Astrocyte (in vitro differentiated cells and primary cell): ENCODE data around the gene KY. TPM values are rescaled to one million over a fixed set of nuclear protein-coding genes. Genes with fewer than 3 reads are reported as not detected.
A peak's percentile ranks its signal among the peaks of the same experiment; 100 is the strongest.
"Not testable (repeated sequence)": the region's sequence is repeated elsewhere in the genome, so short reads cannot be mapped to it uniquely, and the experiment has no call there.

Source experiments
- DNase-seq: peaks from one replicate; pipeline ENCODE4 v3.0.0-alpha.2; 2010; ENCODE audit warnings: low read depth
- FAIRE-seq: peaks from 2 replicates; lab custom pipeline; 2011; peaks lifted over from hg19 to GRCh38; lab: Jason Lieb, UNC
- H2AFZ ChIP-seq: 2 replicates; pipeline ENCODE4 v1.6.0; 2012; ENCODE audit warnings: low read depth, low read length, inconsistent platforms
- H3K27ac ChIP-seq: 2 replicates; pipeline ENCODE4 v1.5.1; 2011; ENCODE audit warnings: low read depth, low read length, inconsistent platforms
- H3K27me3 ChIP-seq: 2 replicates; pipeline ENCODE4 v1.6.0; 2011; ENCODE audit warnings: low read length, inconsistent platforms; ENCODE audit not compliant: insufficient read depth
- H3K36me3 ChIP-seq: 2 replicates; pipeline ENCODE4 v1.5.1; 2011; ENCODE audit warnings: low read length, inconsistent platforms; ENCODE audit not compliant: insufficient read depth
- H3K4me1 ChIP-seq: 2 replicates; pipeline ENCODE4 v1.5.1; 2011; ENCODE audit warnings: low read length, inconsistent platforms; ENCODE audit not compliant: insufficient read depth
- H3K4me2 ChIP-seq: 2 replicates; pipeline ENCODE4 v1.6.0; 2012; ENCODE audit warnings: low read length, inconsistent platforms
- H3K4me3 ChIP-seq: 2 replicates; pipeline ENCODE4 v1.5.1; 2011; ENCODE audit warnings: low read depth, mild to moderate bottlenecking, low read length, inconsistent platforms; ENCODE audit not compliant: insufficient read depth
- H3K79me2 ChIP-seq: 2 replicates; pipeline ENCODE4 v1.6.0; 2012; ENCODE audit warnings: mild to moderate bottlenecking, low read length, inconsistent platforms; ENCODE audit not compliant: insufficient read depth
- H3K9ac ChIP-seq: 2 replicates; pipeline ENCODE4 v1.6.0; 2012; ENCODE audit warnings: mild to moderate bottlenecking, low read length, inconsistent platforms
- H3K9me3 ChIP-seq: 2 replicates; pipeline ENCODE4 v1.5.1; 2012; ENCODE audit warnings: low read depth, mild to moderate bottlenecking, low read length, inconsistent platforms; ENCODE audit not compliant: insufficient read depth
- H4K20me1 ChIP-seq: 2 replicates; pipeline ENCODE4 v1.6.0; 2012; ENCODE audit warnings: low read length, inconsistent platforms; ENCODE audit not compliant: insufficient read depth
- H3K27ac Mint-ChIP-seq: one replicate; pipeline ENCODE4 v1.8.0; 2021; ENCODE audit warnings: mild to moderate bottlenecking, mixed read lengths; ENCODE audit not compliant: unreplicated experiment
- H3K27me3 Mint-ChIP-seq: one replicate; pipeline ENCODE4 v1.8.0; 2021; ENCODE audit warnings: low read depth, mixed read lengths; ENCODE audit not compliant: unreplicated experiment
- H3K36me3 Mint-ChIP-seq: one replicate; pipeline ENCODE4 v1.8.0; 2021; ENCODE audit warnings: low read depth, mixed read lengths; ENCODE audit not compliant: unreplicated experiment
- H3K4me1 Mint-ChIP-seq: one replicate; pipeline ENCODE4 v1.8.0; 2021; ENCODE audit warnings: low read depth, mixed read lengths; ENCODE audit not compliant: unreplicated experiment
- H3K4me3 Mint-ChIP-seq: one replicate; pipeline ENCODE4 v1.8.0; 2021; ENCODE audit warnings: mild to moderate bottlenecking, moderate library complexity, mixed read lengths; ENCODE audit not compliant: unreplicated experiment
- H3K9me3 Mint-ChIP-seq: one replicate; pipeline ENCODE4 v1.8.0; 2021; ENCODE audit warnings: mild to moderate bottlenecking, mixed read lengths; ENCODE audit not compliant: unreplicated experiment
- EZH2 ChIP-seq: IDR thresholded peaks from 2 replicates; pipeline ENCODE4 v1.6.1; 2012; ENCODE audit warnings: mild to moderate bottlenecking, low read length, inconsistent platforms; ENCODE audit not compliant: insufficient read depth
- total RNA-seq: library from RNA; stranded (reverse); gene quantifications from 2 replicates; pipeline ENCODE4 v1.2.1, GENCODE V29; 2021
- TF ChIP-seq, protein P1 (sequence below): IDR thresholded peaks from 2 replicates; pipeline ENCODE4 v1.5.1; 2011; ENCODE audit warnings: low read depth, mild to moderate bottlenecking, inconsistent platforms, low read length, moderate library complexity; ENCODE audit not compliant: insufficient read depth

The KY gene
- total RNA-seq, 1 donor from 2014 or later, result 0.11 TPM

- no peak for DNase-seq
- H3K4me3 Mint-ChIP-seq, result no peak overlapping the region
- Histone ChIP-seq H3K4me1 (peaks cover 8% of the 10 kb centered on the region), H3K4me3 (no peak overlapping the region), H3K9me3 (no peaks in the 10 kb centered on the region), H3K27me3 (no peaks in the 10 kb centered on the region), H3K36me3 (no peaks in the 10 kb centered on the region), H2AFZ (no peak overlapping the region), H3K9ac (no peak overlapping the region), H3K79me2 (no peaks in the 10 kb centered on the region), H4K20me1 (no peaks in the 10 kb centered on the region), H3K4me2 (no peak overlapping the region), H3K27ac (no peak overlapping the region)
- no peak overlapping the region for H3K27ac Mint-ChIP-seq
- H3K27me3 Mint-ChIP-seq, result peaks cover 17% of the 10 kb centered on the region
- H3K36me3 Mint-ChIP-seq, result peaks cover 7% of the 10 kb centered on the region
- FAIRE-seq, result no peak
- no peak for TF ChIP-seq EZH2
- TF ChIP-seq, protein P1, sequence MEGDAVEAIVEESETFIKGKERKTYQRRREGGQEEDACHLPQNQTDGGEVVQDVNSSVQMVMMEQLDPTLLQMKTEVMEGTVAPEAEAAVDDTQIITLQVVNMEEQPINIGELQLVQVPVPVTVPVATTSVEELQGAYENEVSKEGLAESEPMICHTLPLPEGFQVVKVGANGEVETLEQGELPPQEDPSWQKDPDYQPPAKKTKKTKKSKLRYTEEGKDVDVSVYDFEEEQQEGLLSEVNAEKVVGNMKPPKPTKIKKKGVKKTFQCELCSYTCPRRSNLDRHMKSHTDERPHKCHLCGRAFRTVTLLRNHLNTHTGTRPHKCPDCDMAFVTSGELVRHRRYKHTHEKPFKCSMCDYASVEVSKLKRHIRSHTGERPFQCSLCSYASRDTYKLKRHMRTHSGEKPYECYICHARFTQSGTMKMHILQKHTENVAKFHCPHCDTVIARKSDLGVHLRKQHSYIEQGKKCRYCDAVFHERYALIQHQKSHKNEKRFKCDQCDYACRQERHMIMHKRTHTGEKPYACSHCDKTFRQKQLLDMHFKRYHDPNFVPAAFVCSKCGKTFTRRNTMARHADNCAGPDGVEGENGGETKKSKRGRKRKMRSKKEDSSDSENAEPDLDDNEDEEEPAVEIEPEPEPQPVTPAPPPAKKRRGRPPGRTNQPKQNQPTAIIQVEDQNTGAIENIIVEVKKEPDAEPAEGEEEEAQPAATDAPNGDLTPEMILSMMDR, result no peak
- H3K9me3 Mint-ChIP-seq, result peaks cover 18% of the 10 kb centered on the region
- peaks cover 7% of the 10 kb centered on the region for H3K4me1 Mint-ChIP-seq
Measured at GRCh38 chr3:134598763-134599545, 51.9 kb downstream of the KY start.

- no peak overlapping the region for H3K4me3 ChIP-seq
- DNase-seq, result peak; percentile 7
- no peak overlapping the region for H3K27ac ChIP-seq
- H3K9me3 ChIP-seq, result no peaks in the 10 kb centered on the region
- peaks cover 3% of the 10 kb centered on the region for H3K27me3 ChIP-seq
- Mint-ChIP-seq H3K9me3 (peaks cover 18% of the 10 kb centered on the region), H3K4me1 (peaks cover 7% of the 10 kb centered on the region), H3K27ac (no peak overlapping the region), H3K27me3 (peaks cover 12% of the 10 kb centered on the region), H3K4me3 (no peak overlapping the region), H3K36me3 (peaks cover 7% of the 10 kb centered on the region)
- H3K4me1 ChIP-seq, result peaks cover 8% of the 10 kb centered on the region
- H2AFZ ChIP-seq, result no peak overlapping the region
- H3K9ac ChIP-seq, result no peak overlapping the region
- no peaks in the 10 kb centered on the region for H3K36me3 ChIP-seq
- no peak for FAIRE-seq
- no peaks in the 10 kb centered on the region for H3K79me2 ChIP-seq
- H3K4me2 ChIP-seq, result no peak overlapping the region
- H4K20me1 ChIP-seq, result no peaks in the 10 kb centered on the region
- TF ChIP-seq, protein P1, result no peak
- TF ChIP-seq EZH2, result no peak
Measured at GRCh38 chr3:134597390-134597970, 53.3 kb downstream of the KY start.

GRCh38 chr3:134594986-134595385, 55.8 kb downstream of the KY start:
- H3K79me2 ChIP-seq, H3K4me3 ChIP-seq, H3K27me3 Mint-ChIP-seq, H3K9ac ChIP-seq, H3K36me3 ChIP-seq, H3K27me3 ChIP-seq, H4K20me1 ChIP-seq, H2AFZ ChIP-seq, H3K27ac Mint-ChIP-seq, H3K4me1 ChIP-seq, DNase-seq, H3K9me3 ChIP-seq, H3K4me3 Mint-ChIP-seq, FAIRE-seq, H3K36me3 Mint-ChIP-seq, H3K27ac ChIP-seq, H3K4me2 ChIP-seq: not testable (repeated sequence)
- Mint-ChIP-seq H3K9me3 (peaks cover 18% of the 10 kb centered on the region), H3K4me1 (peaks cover 13% of the 10 kb centered on the region)
